Measurements from ENCODE around the gene RFESD.

DNA sequence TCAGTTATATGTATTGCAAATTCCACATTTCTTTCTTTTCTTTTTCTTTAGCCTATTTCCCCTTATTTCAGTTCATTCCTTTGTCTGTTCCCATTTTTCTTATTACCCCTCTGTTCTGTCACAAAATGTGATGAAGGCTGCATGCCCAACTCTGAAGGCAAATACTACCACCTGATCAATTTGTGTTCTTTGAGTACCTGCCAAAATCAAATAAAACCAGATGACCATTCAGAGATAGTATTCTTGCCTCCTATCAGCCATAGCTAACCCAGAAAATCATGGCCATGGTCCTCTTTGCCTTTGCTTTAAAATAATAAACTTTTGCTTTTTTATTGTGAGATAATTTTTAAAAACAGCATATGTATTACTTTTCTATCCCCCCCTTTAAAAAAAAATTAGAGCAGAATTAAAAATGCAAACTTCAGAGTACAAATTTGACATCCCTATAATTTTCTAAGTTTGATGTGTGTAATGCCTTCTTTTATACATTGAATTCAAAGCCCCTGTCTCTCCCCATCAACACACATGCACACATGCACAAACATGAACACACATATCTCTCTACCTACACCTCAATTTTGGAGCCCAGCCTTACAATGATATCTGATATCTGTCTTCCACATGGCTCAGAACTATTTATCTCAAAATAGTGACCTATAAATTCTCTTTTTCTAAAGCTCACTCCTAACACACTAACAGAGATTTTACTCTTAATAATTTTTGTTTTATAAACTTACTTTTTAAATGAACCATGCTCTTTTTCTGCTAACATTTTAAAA is 3.5 kb downstream of the RFESD start:
- TF ChIP-seq POLR2AphosphoS5 (IDR thresholded peaks at IDR 0.05; ENCODE audit: low read depth, low read length) (no peak), TAF1 (IDR thresholded peaks at IDR 0.05; ENCODE audit: low read depth, low read length) (no peak), POLR2A (IDR thresholded peaks at IDR 0.05; ENCODE audit: low read depth, low read length) (no peak), PAX5 (IDR thresholded peaks at IDR 0.05; ENCODE audit: insufficient read depth, low read length, severe bottlenecking) (no peak), SPI1 (IDR thresholded peaks at IDR 0.05; ENCODE audit: low read depth, low read length) (no peak), POU2F2 (IDR thresholded peaks at IDR 0.05; ENCODE audit: low read depth, low read length) (no peak)
